HG02610 (cell line): Measurements from ENCODE around the gene MED8.
"Not testable (repeated sequence)": the region's sequence is repeated elsewhere in the genome, so short reads cannot be mapped to it uniquely, and the experiment has no call there.

Experiments used
- ATAC-seq: cut with Tn5 transposase; IDR thresholded peaks from one replicate; pipeline ENCODE4 v1.9.1; 2021; ENCODE audit warnings: mild to moderate bottlenecking, moderate library complexity; ENCODE audit not compliant: unreplicated experiment

MED8 gene

GRCh38 chr1:43422995-43423671 is 33.5 kb upstream of the MED8 start:
- no peak for ATAC-seq

- ATAC-seq: no peak
These were observed 32.6 kb upstream of the MED8 start for GRCh38 chr1:43421976-43422750.

- ATAC-seq: no peak
These were observed 31.8 kb upstream of the MED8 start for GRCh38 chr1:43421396-43421795.

GRCh38 chr1:43420874-43421273 is 31.3 kb upstream of the MED8 start:
- ATAC-seq: no peak

- no peak for ATAC-seq
These were observed 30.2 kb upstream of the MED8 start for GRCh38 chr1:43419627-43420425.

- ATAC-seq: peak; percentile 69
These were observed 29.3 kb upstream of the MED8 start for GRCh38 chr1:43418858-43419257.

- ATAC-seq: no peak
These were observed 26.3 kb upstream of the MED8 start for GRCh38 chr1:43415901-43416300.

GRCh38 chr1:43414634-43415223 is 25.1 kb upstream of the MED8 start:
- no peak for ATAC-seq

GRCh38 chr1:43413426-43413825 is 23.8 kb upstream of the MED8 start:
- ATAC-seq: not testable (repeated sequence)

- no peak for ATAC-seq
These were observed 21.0 kb upstream of the MED8 start for GRCh38 chr1:43410571-43410970.

GRCh38 chr1:43405876-43406234 is 16.3 kb upstream of the MED8 start:
- ATAC-seq: no peak

GRCh38 chr1:43405219-43405875 is 15.7 kb upstream of the MED8 start:
- ATAC-seq: no peak

- no peak for ATAC-seq
These were observed 14.8 kb upstream of the MED8 start for GRCh38 chr1:43404353-43404752.

GRCh38 chr1:43402089-43402865 is 12.7 kb upstream of the MED8 start:
- no peak for ATAC-seq

- not testable (repeated sequence) for ATAC-seq
These were observed 10.8 kb upstream of the MED8 start for GRCh38 chr1:43400441-43400840.

GRCh38 chr1:43398227-43398626 is 8.6 kb upstream of the MED8 start:
- ATAC-seq: no peak

GRCh38 chr1:43396059-43396458 is 6.5 kb upstream of the MED8 start:
- no peak for ATAC-seq

GRCh38 chr1:43395523-43395922 is 5.9 kb upstream of the MED8 start:
- no peak for ATAC-seq

GRCh38 chr1:43392702-43393101 is 3.1 kb upstream of the MED8 start:
- no peak for ATAC-seq

- no peak for ATAC-seq
These were observed 987 bp downstream of the MED8 start for GRCh38 chr1:43388613-43389012.
